HEK293T (cell line): ENCODE results near the gene ARID1A.

Experiments used
- CTCF ChIA-PET: fragments of 350-600 bp; formaldehyde crosslinking; extraction: SDS; loops from one replicate; lab custom pipeline; 2021; ENCODE audit warnings: antibody characterized with exemption, inconsistent platforms; lab: Yijun Ruan, JAX
- POLR2A ChIA-PET: fragments of 350-600 bp; formaldehyde crosslinking; extraction: SDS; loops from one replicate; lab custom pipeline; 2020; ENCODE audit warnings: antibody characterized with exemption, inconsistent platforms; lab: Yijun Ruan, JAX
- DNase-seq: peaks from one replicate; pipeline ENCODE4 v3.0.0; 2012; ENCODE audit warnings: mixed read lengths; ENCODE audit errors: extremely low spot score
- ARNT ChIP-seq: fragments of 450-650 bp; IDR thresholded peaks from 2 replicates; pipeline ENCODE4 v1.6.1; 2017; ENCODE audit warnings: mild to moderate bottlenecking
- BHLHE40 ChIP-seq: fragments of 450-650 bp; IDR thresholded peaks from 2 replicates; pipeline ENCODE4 v1.6.1; 2016; ENCODE audit warnings: mild to moderate bottlenecking, moderate library complexity, borderline replicate concordance
- CTBP1 ChIP-seq: fragments of 450-650 bp; IDR thresholded peaks from 2 replicates; pipeline ENCODE4 v1.6.1; 2016; ENCODE audit warnings: borderline replicate concordance
- ELF4 ChIP-seq: fragments of 450-650 bp; IDR thresholded peaks from 2 replicates; pipeline ENCODE4 v1.6.1; 2017; ENCODE audit warnings: antibody characterized with exemption
- FOXA1 ChIP-seq: fragments of 450-650 bp; IDR thresholded peaks from 2 replicates; pipeline ENCODE4 v1.6.1; 2016; ENCODE audit warnings: mild to moderate bottlenecking
- FOXK2 ChIP-seq: fragments of 450-650 bp; IDR thresholded peaks from 2 replicates; pipeline ENCODE4 v1.6.1; 2016; ENCODE audit warnings: mild to moderate bottlenecking
- FOXM1 ChIP-seq: fragments of 450-650 bp; IDR thresholded peaks from 2 replicates; pipeline ENCODE4 v1.6.1; 2017; ENCODE audit warnings: mild to moderate bottlenecking, borderline replicate concordance
- HDGF ChIP-seq: fragments of 450-650 bp; IDR thresholded peaks from 2 replicates; pipeline ENCODE4 v1.6.1; 2017; ENCODE audit warnings: antibody characterized with exemption, borderline replicate concordance
- L3MBTL2 ChIP-seq: fragments of 450-650 bp; conservative IDR thresholded peaks from 2 replicates; pipeline ENCODE4 v1.6.1; 2016; ENCODE audit warnings: mild to moderate bottlenecking
- LEF1 ChIP-seq: fragments of 450-650 bp; IDR thresholded peaks from 2 replicates; pipeline ENCODE4 v1.6.1; 2017; ENCODE audit warnings: mild to moderate bottlenecking, borderline replicate concordance
- NFRKB ChIP-seq: fragments of 450-650 bp; IDR thresholded peaks from 2 replicates; pipeline ENCODE4 v1.6.1; 2016; ENCODE audit warnings: mild to moderate bottlenecking, moderate library complexity
- PKNOX1 ChIP-seq: fragments of 450-650 bp; IDR thresholded peaks from 2 replicates; pipeline ENCODE4 v1.6.1; 2016
- SP1 ChIP-seq: fragments of 450-650 bp; IDR thresholded peaks from 2 replicates; pipeline ENCODE4 v1.6.1; 2017
- SUZ12 ChIP-seq: fragments of 450-650 bp; IDR thresholded peaks from 2 replicates; pipeline ENCODE4 v1.6.1; 2016; ENCODE audit warnings: mild to moderate bottlenecking
- TARDBP ChIP-seq: fragments of 450-650 bp; IDR thresholded peaks from 2 replicates; pipeline ENCODE4 v1.6.1; 2016
- ZNF384 ChIP-seq: fragments of 450-650 bp; IDR thresholded peaks from 2 replicates; pipeline ENCODE4 v1.6.1; 2016

The ARID1A gene

GRCh38 chr1:26779098-26779668, 83.4 kb downstream of the ARID1A start:
- DNase-seq, result no peak
- CTCF ChIA-PET, result no interaction called here
- TF ChIP-seq ZNF384 (no peak), CTBP1 (no peak), FOXK2 (no peak), PKNOX1 (no peak), SP1 (no peak), L3MBTL2 (no peak), ELF4 (no peak), BHLHE40 (no peak), ARNT (no peak)
- POLR2A ChIA-PET, result interaction anchor here (2.4 kb wide), 1 partner anchor 9 kb away, joined by 9 read pairs; the partner anchor contains the start of gene PIGV

GRCh38 chr1:26780344-26780957, 84.6 kb downstream of the ARID1A start:
- DNase-seq, result no peak
- POLR2A ChIA-PET, result interaction anchor here (2.4 kb wide), 1 partner anchor 8 kb away, joined by 9 read pairs; the partner anchor contains the start of gene PIGV
- CTCF ChIA-PET, result no interaction called here
- no peak for TF ChIP-seq FOXM1
- no peak for TF ChIP-seq LEF1
- TF ChIP-seq ARNT, result no peak
- no peak for TF ChIP-seq PKNOX1
- no peak for TF ChIP-seq SUZ12
- TF ChIP-seq ELF4, result no peak
- TF ChIP-seq L3MBTL2, result no peak
- no peak for TF ChIP-seq TARDBP
- TF ChIP-seq CTBP1, result no peak
- no peak for TF ChIP-seq SP1
- no peak for TF ChIP-seq HDGF

GRCh38 chr1:26781206-26781825, 85.5 kb downstream of the ARID1A start:
- ChIA-PET POLR2A (no interaction called here), CTCF (interaction anchor here (0.8 kb wide), 1 partner anchor 184 kb away, joined by 3 read pairs; no protein-coding TSS in a partner anchor)
- no peak for DNase-seq
- TF ChIP-seq BHLHE40, result no peak
- TF ChIP-seq SP1, result no peak
- TF ChIP-seq ZNF384, result no peak
- no peak for TF ChIP-seq FOXA1
- no peak for TF ChIP-seq HDGF
- no peak for TF ChIP-seq NFRKB
- TF ChIP-seq ARNT, result no peak
- no peak for TF ChIP-seq TARDBP
- no peak for TF ChIP-seq ELF4
- no peak for TF ChIP-seq SUZ12
- TF ChIP-seq FOXM1, result no peak
- no peak for TF ChIP-seq L3MBTL2
- TF ChIP-seq LEF1, result no peak
- no peak for TF ChIP-seq CTBP1
- no peak for TF ChIP-seq PKNOX1
- TF ChIP-seq FOXK2, result no peak

DNA sequence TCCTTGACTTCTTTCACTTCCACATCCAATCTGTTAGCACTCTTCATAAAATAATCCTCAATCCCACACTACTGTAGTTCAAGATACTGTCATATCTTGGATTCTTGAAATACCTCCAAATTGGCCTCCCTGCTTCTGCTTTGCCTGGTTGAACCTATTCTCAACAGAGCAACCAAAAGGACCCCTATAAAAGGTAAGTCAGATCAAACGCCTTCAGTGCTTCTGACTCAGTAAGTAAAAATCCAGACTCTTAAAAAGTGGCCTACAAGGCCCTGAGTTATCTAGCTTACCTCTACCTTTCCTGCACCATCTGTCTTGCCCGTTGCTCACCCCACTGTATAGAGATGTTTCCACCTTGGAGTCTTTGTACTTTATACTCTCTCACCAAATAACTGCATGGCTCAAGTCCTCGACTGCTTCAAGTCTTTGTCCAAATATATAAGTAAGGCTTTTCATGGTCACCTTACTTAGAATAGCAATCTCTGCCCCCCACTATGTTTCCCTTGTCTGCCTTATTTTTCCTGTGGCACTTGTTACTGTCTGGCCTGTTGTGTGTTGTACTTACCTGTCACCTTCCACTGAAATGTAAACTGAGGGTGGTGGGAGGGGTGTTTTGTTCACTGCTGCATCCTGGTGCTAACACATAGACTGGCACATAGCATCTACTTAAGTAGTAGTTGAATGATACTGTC, 86.9 kb downstream of the ARID1A start:
- CTCF ChIA-PET, result no interaction called here
- DNase-seq, result no peak

More for the DNA sequence above, 86.9 kb downstream of the ARID1A start:
- no peak for TF ChIP-seq FOXK2
- TF ChIP-seq PKNOX1, result no peak
- no peak for TF ChIP-seq ZNF384
- TF ChIP-seq SUZ12, result no peak
- TF ChIP-seq CTBP1, result no peak
- TF ChIP-seq SP1, result no peak
- TF ChIP-seq FOXA1, result no peak
- no peak for TF ChIP-seq BHLHE40
- no peak for TF ChIP-seq L3MBTL2
- POLR2A ChIA-PET, result interaction anchor here (7.7 kb wide), 1 partner anchor 90 kb away, joined by 100 read pairs; no protein-coding TSS in a partner anchor
